ENCODE results near the gene FGD1. TPM values are rescaled to one million over a fixed set of nuclear protein-coding genes. Genes with fewer than 3 reads are reported as not detected.

The FGD1 gene
- total and polyA plus RNA-seq, 2 of the 4 experiments (the other 2 are of a cell fraction), result 2.0 to 12.3 TPM

DNA sequence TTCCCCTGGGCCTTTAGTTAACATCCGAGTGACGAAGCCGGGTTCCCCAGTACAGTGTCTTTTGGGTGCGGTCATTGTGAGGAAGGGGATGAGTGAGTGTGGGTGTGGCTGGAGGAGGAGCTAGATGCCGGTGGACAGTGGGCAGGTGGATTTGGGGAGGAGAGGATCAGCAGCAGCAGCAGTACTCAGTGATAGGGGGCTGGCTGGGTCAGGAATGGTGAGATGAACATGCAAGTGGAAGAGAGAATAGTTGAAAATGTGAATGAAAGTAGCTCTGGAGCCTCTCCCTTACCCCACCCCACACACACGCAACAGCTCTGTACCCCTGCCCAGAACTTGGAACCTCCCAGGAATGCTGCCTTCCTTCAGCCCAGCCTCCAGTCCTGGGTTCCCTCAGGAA lies 51.3 kb downstream of the FGD1 start:
- Histone ChIP-seq H3K9me3 (ENCODE audit: control insufficient read depth, insufficient read depth, low read length) (no peaks in the 10 kb centered on the region), H3K9me1 (ENCODE audit: insufficient read depth, low read length) (no peaks in the 10 kb centered on the region), H2AFZ (replicated peaks; ENCODE audit: low read length, poor library complexity) (no peak overlapping the region), H2BK20ac (ENCODE audit: low read depth, low read length) (no peak overlapping the region), H3K18ac (ENCODE audit: low read depth, low read length) (no peak overlapping the region), H4K5ac (ENCODE audit: low read depth, low read length) (no peak overlapping the region), H3K36me3 (ENCODE audit: control insufficient read depth, insufficient read depth, low read length) (peaks cover 20% of the 10 kb centered on the region; the same call in 1 of the 2 replicates), H4K91ac (ENCODE audit: insufficient read depth, low read depth, low read length) (no peak overlapping the region), H2BK120ac (ENCODE audit: low read depth, low read length) (no peak overlapping the region), H3K4ac (ENCODE audit: low read depth, low read length) (no peak overlapping the region), H3K4me2 (ENCODE audit: low read depth, low read length) (no peak overlapping the region), H4K20me1 (ENCODE audit: insufficient read depth, low read length) (peaks cover 3% of the 10 kb centered on the region; the same call in 1 of the 2 replicates), H3K79me1 (ENCODE audit: low read depth in 1 of 2, low read length in 2 of 2) (peaks cover 3 to 10% of the 10 kb centered on the region in 2 experiments; a peak in 3 of 4 replicates), H4K8ac (ENCODE audit: low read depth in 2 of 2, low read length in 2 of 2) (no peak overlapping the region), H3K27ac (ENCODE audit: insufficient read depth, low read length) (no peak overlapping the region), H3K4me1 (ENCODE audit: control insufficient read depth, insufficient read depth, low read length) (no peaks in the 10 kb centered on the region), H2AK5ac (ENCODE audit: low read depth, low read length) (no peak overlapping the region), H2BK15ac (ENCODE audit: low read depth, low read length) (no peak overlapping the region), H3K56ac (ENCODE audit: extremely low read depth, insufficient read depth, low read length) (no peak overlapping the region), H2AK9ac (replicated peaks; ENCODE audit: low read depth, low read length, poor library complexity) (no peak overlapping the region), H3K9ac (ENCODE audit: low read depth, low read length) (no peak overlapping the region), H3K14ac (replicated peaks; ENCODE audit: low read depth, low read length) (no peak overlapping the region), H3K4me3 (ENCODE audit: insufficient read depth, low read depth, low read length) (no peak overlapping the region), H3K23ac (ENCODE audit: low read depth, low read length) (no peak overlapping the region), H3K27me3 (ENCODE audit: control insufficient read depth, insufficient read depth, low read length) (peaks cover 4% of the 10 kb centered on the region; the same call in 1 of the 2 replicates), H2BK5ac (ENCODE audit: low read depth, low read length, poor library complexity, severe bottlenecking) (no peak overlapping the region)
- ChIA-PET POLR2A (ENCODE audit: unreplicated experiment) (no interaction called here), CTCF (interaction anchor here (0.7 kb wide), 1 partner anchor 83 kb away, joined by 3 read pairs; no protein-coding TSS in a partner anchor)
- intact Hi-C loops (cut with micrococcal nuclease), result loop anchor here (10.0 kb wide), 1 partner anchor 200 kb away; no protein-coding TSS in a partner anchor
- ATAC-seq (ENCODE audit: low read depth) (no peak), DNase-seq (no peak)
- TF ChIP-seq, protein P1, sequence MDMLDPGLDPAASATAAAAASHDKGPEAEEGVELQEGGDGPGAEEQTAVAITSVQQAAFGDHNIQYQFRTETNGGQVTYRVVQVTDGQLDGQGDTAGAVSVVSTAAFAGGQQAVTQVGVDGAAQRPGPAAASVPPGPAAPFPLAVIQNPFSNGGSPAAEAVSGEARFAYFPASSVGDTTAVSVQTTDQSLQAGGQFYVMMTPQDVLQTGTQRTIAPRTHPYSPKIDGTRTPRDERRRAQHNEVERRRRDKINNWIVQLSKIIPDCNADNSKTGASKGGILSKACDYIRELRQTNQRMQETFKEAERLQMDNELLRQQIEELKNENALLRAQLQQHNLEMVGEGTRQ (IDR thresholded peaks at IDR 0.05; ENCODE audit: low read depth, low read length), result no peak
- no peak for TF ChIP-seq CEBPB (IDR thresholded peaks at IDR 0.05; ENCODE audit: low read depth, low read length)
- no peak for TF ChIP-seq MAZ (IDR thresholded peaks at IDR 0.05; ENCODE audit: borderline replicate concordance, low read depth, low read length)
- TF ChIP-seq MXI1 (IDR thresholded peaks at IDR 0.05; ENCODE audit: borderline replicate concordance, low read depth, low read length), result no peak
- dilution Hi-C loops (cut with HindIII; ENCODE audit: low sequenced_read_pairs, unreplicated experiment), result no loop called here
- in situ Hi-C loops (cut with MboI; ENCODE audit: low sequenced_read_pairs), result loop anchor here (25.0 kb wide), 1 partner anchor 407 kb away; the partner anchor contains the start of gene PHF8
- WGBS, 2 experiments (ENCODE audit: extremely low coverage in 2 of 2, insufficient read length in 1 of 2), result 100% methylated on average over 1 of the region's 6 CpGs; no CpG with 5 or more reads in 1 of the 2 experiments
- BruUV-seq (replicated peaks), result no TSS peak
